ENCODE results near the gene POLR1A. TPM values are rescaled to one million over a fixed set of nuclear protein-coding genes. Genes with fewer than 3 reads are reported as not detected.
A peak's percentile ranks its signal among the peaks of the same experiment; 100 is the strongest.

Gene POLR1A
- total RNA-seq: 10 to 100 TPM; 11.9 to 16.9 (median 13.5) TPM

DNA sequence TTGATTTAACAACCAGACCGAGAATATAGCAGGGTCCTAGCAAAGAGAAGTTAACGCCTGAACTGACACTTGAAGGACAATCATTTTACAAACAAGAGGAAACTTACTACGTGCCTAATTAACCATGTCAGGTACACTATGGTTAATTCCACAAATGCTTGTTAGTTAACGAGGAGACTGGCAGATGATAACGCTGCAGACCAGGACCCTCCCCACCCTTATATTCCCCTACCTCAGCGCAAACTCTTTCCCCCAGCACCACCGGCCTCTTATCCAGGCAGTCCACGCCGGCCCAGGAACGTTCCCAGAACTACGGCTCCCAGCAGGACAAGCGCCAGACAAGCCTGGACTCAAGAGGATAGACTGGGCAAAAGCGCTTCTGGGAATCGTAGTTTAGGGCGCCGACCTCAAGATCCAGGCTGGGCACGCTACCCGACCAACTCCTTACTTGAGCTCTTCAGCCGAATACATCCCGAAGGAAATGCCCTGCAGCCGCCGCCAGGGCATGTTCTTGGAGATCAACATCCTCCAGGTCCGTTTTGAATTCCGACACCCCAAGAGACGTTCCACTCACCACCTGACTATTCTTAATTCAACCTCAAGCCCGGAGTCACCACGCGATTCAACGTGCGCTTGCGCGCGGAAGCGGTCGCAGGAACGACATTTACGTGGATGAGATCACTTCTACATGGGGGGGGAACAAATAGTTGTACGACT lies at the start of gene POLR1A:
Gene POLR1A (minus strand): TSS at position 635 of the 717 bp plus-strand sequence. CDS start 110 bp downstream, at position 525.
- intact Hi-C loops (cut with DNase I; ENCODE audit: low total_unique reads): no loop called here
- no peak for TF ChIP-seq POLR2A (IDR thresholded peaks at IDR 0.05)
- TF ChIP-seq, protein P1, sequence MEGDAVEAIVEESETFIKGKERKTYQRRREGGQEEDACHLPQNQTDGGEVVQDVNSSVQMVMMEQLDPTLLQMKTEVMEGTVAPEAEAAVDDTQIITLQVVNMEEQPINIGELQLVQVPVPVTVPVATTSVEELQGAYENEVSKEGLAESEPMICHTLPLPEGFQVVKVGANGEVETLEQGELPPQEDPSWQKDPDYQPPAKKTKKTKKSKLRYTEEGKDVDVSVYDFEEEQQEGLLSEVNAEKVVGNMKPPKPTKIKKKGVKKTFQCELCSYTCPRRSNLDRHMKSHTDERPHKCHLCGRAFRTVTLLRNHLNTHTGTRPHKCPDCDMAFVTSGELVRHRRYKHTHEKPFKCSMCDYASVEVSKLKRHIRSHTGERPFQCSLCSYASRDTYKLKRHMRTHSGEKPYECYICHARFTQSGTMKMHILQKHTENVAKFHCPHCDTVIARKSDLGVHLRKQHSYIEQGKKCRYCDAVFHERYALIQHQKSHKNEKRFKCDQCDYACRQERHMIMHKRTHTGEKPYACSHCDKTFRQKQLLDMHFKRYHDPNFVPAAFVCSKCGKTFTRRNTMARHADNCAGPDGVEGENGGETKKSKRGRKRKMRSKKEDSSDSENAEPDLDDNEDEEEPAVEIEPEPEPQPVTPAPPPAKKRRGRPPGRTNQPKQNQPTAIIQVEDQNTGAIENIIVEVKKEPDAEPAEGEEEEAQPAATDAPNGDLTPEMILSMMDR (IDR thresholded peaks at IDR 0.05): no peak
- 0% methylated on average over 38 of the region's 38 CpGs for WGBS, 2 donors
- peak; percentile 90 to 97 for DNase-seq (ENCODE audit: low spot score in 2 of 2)
- peak within 1 kb of the TSS; percentile 62 for H3K4me3 ChIP-seq (ENCODE audit: low read depth, poor library complexity, severe bottlenecking)

DNA sequence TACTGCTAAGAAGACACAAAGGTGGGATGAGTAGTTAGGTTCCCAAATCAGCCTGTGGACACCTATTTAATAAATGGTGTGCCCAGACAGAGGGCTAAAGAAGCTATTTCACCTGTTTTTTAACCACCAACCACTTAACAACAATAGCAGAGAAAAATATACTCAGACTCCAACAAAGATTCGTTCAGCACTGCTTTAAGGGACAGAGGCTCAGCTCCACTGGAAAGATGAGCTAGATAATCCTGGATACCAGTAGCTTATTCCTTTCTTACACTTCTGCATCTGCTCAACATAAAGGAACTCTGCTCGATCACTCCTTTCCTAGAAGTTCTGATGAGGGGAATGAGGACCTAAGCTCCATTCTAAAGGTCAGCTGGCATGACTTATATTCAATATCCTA lies 44.8 kb upstream of the POLR1A start:
- TF ChIP-seq, protein P1 (IDR thresholded peaks at IDR 0.05): no peak
- no peak for TF ChIP-seq POLR2A (IDR thresholded peaks at IDR 0.05)
- intact Hi-C loops (cut with DNase I; ENCODE audit: low total_unique reads): no loop called here

DNA sequence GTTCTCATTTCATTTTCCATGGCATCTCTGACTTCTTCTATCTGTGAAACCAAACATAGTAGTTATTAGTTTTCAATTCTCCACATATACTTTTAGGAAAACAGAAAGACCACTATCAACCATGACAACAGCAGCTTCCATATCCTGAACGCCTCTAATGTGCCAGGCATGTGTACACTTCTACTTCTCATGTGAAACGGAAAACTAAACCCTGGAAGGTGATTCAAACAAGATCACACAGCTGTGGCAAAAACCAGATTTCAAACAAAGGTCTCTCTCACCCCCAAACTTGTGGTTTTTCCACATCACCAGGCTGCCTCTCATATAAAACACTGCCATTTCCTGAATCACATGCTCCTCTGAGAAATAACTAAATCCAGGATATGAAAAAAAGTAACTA lies 42.1 kb upstream of the POLR1A start:
- no peak for DNase-seq (ENCODE audit: low spot score in 2 of 2)
- no peak for TF ChIP-seq POLR2A (IDR thresholded peaks at IDR 0.05)
- TF ChIP-seq, protein P1 (IDR thresholded peaks at IDR 0.05): no peak
- intact Hi-C loops (cut with DNase I; ENCODE audit: low total_unique reads): no loop called here
- 89 to 93% methylated on average over 2 of the region's 2 CpGs for WGBS, 2 donors
- H3K4me3 ChIP-seq (ENCODE audit: low read depth, poor library complexity, severe bottlenecking): no peak overlapping the region

More for the DNA sequence above, 44.8 kb upstream of the POLR1A start:
- WGBS, 2 donors: 91% methylated on average over 2 of the region's 2 CpGs
- H3K4me3 ChIP-seq (ENCODE audit: low read depth, poor library complexity, severe bottlenecking): no peak overlapping the region
- DNase-seq (ENCODE audit: low spot score in 2 of 2): no peak

DNA sequence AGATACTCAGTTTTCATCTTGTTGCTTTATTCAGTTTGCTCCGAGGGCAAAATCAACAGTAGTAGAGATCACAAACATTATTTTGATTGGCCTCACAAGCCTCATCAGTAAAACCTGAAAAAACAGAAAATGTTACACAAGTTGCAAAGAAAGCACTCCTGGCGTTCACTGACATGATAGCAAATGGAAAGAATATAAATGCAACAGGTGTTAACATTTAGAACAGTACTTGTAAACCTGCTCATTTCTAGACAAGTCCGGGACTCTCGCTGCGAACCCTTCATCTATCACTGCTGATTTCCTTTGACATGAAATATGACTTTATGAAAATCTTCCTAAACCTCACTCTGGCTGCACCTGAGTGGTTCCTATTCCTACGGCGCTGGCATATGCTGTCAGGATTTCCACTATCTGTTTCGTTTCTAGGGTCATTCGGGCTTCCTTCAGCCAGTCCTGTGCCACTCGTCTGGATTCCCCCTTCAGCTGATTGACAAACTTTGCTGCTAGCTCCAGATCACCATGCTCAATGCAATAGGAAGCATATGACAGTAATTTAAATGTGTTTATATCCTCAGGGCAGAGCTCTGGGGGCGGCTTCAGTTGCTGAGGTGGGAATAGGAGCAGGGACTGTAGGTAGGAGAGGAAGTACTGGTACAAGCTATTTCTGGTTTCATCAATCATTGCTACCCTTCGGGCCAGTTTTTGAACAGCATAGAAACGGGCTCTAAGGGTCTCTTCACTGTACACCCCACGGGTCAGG lies 38.4 kb upstream of the POLR1A start:
- intact Hi-C loops (cut with DNase I; ENCODE audit: low total_unique reads): no loop called here
- 88 to 90% methylated on average over 14 of the region's 14 CpGs for WGBS, 2 donors
- no peak for DNase-seq (ENCODE audit: low spot score in 2 of 2)
- TF ChIP-seq, protein P1 (IDR thresholded peaks at IDR 0.05): no peak
- no peak for TF ChIP-seq POLR2A (IDR thresholded peaks at IDR 0.05)
- no peak overlapping the region for H3K4me3 ChIP-seq (ENCODE audit: low read depth, poor library complexity, severe bottlenecking)

DNA sequence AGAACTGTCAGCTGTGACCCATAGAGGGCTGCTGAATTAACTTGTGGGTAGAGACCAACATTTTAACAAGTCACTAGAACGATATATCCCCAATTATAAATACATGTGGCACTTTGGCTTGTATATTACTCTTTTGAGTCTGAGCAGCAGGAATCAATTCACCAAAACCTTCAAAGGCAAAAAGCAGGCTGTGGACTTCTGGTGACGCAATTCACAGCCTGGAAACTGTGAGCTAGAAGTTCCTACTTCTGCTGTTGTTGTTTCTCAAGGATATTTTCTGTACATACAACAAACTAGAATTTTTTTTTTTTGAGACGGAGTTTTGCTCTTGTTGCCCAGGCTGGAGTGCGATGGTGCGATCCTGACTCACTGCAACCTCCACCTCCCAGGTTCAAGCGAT lies 37.6 kb upstream of the POLR1A start:
- no peak overlapping the region for H3K4me3 ChIP-seq (ENCODE audit: low read depth, poor library complexity, severe bottlenecking)
- no peak for DNase-seq (ENCODE audit: low spot score in 2 of 2)
- intact Hi-C loops (cut with DNase I; ENCODE audit: low total_unique reads): no loop called here
- TF ChIP-seq POLR2A (IDR thresholded peaks at IDR 0.05): no peak
- TF ChIP-seq, protein P1 (IDR thresholded peaks at IDR 0.05): no peak
- 81 to 83% methylated on average over 6 of the region's 6 CpGs for whole genome bisulfite sequencing, 2 donors
